GM12875 (cell line): ENCODE results near the gene ART4.

Source experiments
- H3K4me3 ChIP-seq: one replicate; pipeline ENCODE4 v1.5.1; 2011; ENCODE audit warnings: low read depth, low read length, control low read depth
- TF ChIP-seq, protein P1 (sequence below): IDR thresholded peaks from 2 replicates; pipeline ENCODE4 v1.5.1; 2011; ENCODE audit warnings: low read depth, mild to moderate bottlenecking, control low read depth, inconsistent platforms, low read length, moderate library complexity, borderline replicate concordance; ENCODE audit not compliant: insufficient read depth

The ART4 gene

DNA sequence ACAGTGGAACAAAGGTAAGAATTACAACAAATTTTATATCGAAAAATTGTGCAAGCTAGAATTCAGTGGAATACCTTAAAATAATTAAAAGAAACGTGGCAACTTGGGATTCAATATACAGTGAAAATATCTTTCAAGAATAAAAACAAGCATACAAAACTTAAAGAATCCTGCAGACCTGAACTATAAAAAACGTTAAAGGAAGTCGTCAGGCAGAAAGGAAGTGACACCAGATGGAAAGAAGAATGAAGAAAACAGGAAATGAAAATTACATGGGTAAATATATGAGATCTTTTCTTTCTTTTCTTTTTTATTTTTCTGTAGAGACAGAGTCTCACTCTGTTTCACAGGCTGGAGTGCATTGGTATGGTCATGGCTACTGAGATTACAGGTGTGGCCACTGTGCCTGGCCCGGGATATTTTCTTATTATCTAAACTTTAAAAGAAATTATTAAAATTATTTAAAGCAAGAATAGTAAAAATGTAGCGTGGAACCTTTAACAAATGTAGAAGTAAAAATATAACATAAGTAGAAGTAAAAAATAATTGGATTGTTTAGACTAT, 37.6 kb upstream of the ART4 start:
- no peak overlapping the region for H3K4me3 ChIP-seq
- TF ChIP-seq, protein P1, sequence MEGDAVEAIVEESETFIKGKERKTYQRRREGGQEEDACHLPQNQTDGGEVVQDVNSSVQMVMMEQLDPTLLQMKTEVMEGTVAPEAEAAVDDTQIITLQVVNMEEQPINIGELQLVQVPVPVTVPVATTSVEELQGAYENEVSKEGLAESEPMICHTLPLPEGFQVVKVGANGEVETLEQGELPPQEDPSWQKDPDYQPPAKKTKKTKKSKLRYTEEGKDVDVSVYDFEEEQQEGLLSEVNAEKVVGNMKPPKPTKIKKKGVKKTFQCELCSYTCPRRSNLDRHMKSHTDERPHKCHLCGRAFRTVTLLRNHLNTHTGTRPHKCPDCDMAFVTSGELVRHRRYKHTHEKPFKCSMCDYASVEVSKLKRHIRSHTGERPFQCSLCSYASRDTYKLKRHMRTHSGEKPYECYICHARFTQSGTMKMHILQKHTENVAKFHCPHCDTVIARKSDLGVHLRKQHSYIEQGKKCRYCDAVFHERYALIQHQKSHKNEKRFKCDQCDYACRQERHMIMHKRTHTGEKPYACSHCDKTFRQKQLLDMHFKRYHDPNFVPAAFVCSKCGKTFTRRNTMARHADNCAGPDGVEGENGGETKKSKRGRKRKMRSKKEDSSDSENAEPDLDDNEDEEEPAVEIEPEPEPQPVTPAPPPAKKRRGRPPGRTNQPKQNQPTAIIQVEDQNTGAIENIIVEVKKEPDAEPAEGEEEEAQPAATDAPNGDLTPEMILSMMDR: no peak

DNA sequence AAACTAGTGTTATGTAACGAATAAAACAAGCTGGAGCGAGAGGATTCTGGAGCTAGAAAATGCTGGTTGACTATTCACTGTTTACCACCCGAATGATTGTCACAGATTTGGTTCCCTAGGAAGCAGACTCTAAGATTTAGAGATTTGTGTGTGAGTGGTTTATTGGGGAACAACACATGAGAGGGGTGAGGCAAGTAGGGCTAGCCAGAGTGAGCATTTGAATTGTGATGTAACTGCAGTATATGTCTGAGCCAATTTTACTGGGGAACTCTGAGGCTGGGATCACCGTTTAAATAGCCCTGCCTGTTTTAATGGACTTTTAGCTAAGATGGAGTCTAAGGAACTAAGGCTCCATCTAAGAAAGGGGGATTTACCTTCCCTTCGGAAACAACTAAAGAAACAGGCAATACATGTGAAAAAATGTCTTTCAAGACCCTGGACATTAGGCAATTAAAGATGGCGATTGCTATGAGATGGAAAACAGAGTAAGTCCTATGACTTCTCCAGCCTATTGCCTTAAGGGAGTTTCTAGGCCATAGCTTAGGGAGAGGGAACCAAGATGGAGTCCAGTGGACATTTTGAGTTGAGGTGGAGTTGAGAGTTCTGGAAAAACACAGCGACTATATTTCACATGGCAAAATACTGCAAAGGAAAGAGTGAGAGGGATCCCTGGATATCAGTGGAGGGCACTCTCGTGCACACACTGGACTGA, 36.1 kb upstream of the ART4 start:
- TF ChIP-seq, protein P1: no peak
- no peak overlapping the region for H3K4me3 ChIP-seq

DNA sequence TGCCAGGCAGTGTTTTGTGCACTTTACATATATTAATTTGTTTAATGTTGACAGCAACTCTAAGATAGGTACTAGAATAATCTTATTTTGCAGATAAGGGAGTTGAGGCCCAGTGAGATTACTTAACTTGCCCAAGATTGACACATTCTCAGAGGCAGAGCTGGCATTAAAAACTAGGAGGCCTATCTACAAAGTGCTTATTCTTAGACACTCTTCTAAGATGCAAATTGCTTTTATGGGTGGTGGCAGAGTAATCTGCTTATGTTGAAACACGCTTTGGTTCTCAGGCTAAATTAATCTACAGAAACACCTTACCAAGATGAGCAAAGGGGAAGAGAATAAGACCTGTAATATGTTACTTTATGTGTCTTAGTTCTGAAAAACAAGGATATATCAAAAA, 35.2 kb upstream of the ART4 start:
- H3K4me3 ChIP-seq: no peak overlapping the region
- TF ChIP-seq, protein P1: no peak

DNA sequence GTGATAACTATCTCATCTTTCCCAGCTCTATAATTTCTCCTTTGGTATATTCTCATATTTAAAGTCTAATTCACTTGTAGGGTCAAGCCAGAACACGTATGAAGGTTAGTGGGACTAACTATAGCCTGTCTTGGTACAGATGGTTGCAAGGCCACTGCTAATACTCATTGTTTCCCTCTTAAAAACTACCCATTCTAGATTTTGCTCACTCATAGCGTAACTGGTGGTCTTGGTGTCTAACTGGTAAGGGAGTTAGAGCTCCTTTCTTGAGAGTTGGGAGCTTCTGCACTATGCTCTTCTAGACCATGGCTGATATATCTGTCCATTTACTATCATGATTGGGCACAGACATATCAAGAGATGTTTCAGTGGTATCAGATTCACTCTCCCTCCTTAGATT, 33.5 kb upstream of the ART4 start:
- TF ChIP-seq, protein P1: no peak
- no peak overlapping the region for H3K4me3 ChIP-seq

DNA sequence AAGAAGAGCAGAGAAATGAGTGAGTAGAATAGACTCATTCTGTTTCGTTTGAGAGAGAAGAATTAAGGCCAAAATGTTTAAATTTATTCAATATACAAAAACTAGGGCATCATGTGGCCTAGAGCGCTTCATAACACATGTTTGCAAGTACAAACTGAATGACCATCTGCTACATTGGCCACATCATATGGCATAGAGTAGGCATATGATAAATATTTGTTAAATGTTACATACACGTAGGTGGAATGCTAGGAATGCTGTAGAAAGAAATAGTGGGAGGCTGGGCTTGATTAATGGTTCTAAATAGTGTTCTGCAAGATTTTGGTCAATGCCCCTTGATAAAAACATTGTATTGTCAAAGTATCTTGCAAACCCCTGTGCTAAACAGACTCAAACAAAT, 31.6 kb upstream of the ART4 start:
- H3K4me3 ChIP-seq: no peak overlapping the region
- TF ChIP-seq, protein P1: no peak

DNA sequence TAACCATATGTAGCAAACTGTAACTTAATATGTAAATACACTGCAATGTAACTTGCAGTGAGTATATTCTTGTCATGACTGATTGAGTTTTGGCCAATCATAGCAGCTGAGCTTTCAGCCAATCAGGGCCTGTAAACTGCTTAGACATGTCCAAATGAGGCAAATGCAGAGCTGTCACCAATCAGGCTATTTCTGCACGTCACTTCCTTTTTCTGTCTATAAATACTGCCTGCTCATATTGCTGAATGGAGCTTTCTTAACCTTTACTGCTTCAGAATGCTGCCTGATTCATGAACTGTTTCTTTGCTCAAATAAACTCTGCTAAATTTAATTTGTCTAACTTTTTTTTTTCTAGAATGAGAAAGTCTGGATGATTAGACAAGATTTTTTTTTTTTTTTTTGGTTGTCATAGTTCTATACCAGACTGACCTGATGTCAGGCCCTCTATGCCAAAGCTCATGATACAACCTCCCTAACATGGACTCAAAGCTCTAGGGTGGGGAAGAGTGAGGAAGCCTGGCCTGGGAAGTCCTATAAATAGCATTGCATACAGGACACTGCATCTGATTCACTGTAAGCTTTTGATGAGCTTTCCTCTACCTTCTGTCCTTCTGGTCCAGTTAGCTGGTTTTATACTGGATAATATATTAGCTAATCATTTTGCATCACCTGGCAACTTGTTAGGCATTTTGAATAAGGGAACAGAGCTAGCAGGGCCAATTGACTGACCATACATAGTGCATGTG, 30.3 kb upstream of the ART4 start:
- no peak overlapping the region for H3K4me3 ChIP-seq
- TF ChIP-seq, protein P1: no peak
